Fibroblast of skin of left quadriceps (primary cell): Measurements from ENCODE around the gene RIPK3.
A peak's percentile ranks its signal among the peaks of the same experiment; 100 is the strongest.

Source experiments
- DNase-seq, 2 experiments: peaks; one replicate each; pipeline ENCODE4 v3.0.0-alpha.2; 2013; ENCODE audit warnings: low read depth in 2 of 2

The RIPK3 gene

GRCh38 chr14:24322672-24323071, 17.1 kb downstream of the RIPK3 start:
- no peak for DNase-seq

- no peak for DNase-seq
Observed at GRCh38 chr14:24321212-24321975, 18.4 kb downstream of the RIPK3 start.

- no peak for DNase-seq
Observed at GRCh38 chr14:24317141-24317928, 22.5 kb downstream of the RIPK3 start.

- DNase-seq = no peak
Observed at GRCh38 chr14:24316597-24316950, 23.2 kb downstream of the RIPK3 start.

- no peak for DNase-seq
Observed at GRCh38 chr14:24315807-24316596, 23.8 kb downstream of the RIPK3 start.

GRCh38 chr14:24315243-24315806, 24.5 kb downstream of the RIPK3 start:
- no peak for DNase-seq

- no peak for DNase-seq
Observed at GRCh38 chr14:24314377-24315193, 25.2 kb downstream of the RIPK3 start.

- no peak for DNase-seq
Observed at GRCh38 chr14:24313913-24314312, 25.9 kb downstream of the RIPK3 start.

- no peak for DNase-seq
Observed at GRCh38 chr14:24312736-24313507, 26.9 kb downstream of the RIPK3 start.

GRCh38 chr14:24311837-24312615, 27.8 kb downstream of the RIPK3 start:
- no peak for DNase-seq

GRCh38 chr14:24310646-24311604, 28.9 kb downstream of the RIPK3 start, which contains the start of gene LTB4R:
TSS of gene LTB4R (plus strand) at chr14:24311502. CDS start at chr14:24315652, 4,150 bp downstream.
- no peak for DNase-seq

GRCh38 chr14:24310265-24310645, 29.5 kb downstream of the RIPK3 start:
- DNase-seq = no peak

- DNase-seq = no peak
Observed at GRCh38 chr14:24309538-24310264, 30.1 kb downstream of the RIPK3 start, which contains the start of gene LTB4R2. TSS of gene LTB4R2 (plus strand) at chr14:24310140. CDS start at chr14:24310665, 525 bp downstream.

GRCh38 chr14:24308342-24309124, 31.3 kb downstream of the RIPK3 start:
- no peak for DNase-seq

- peak in 1 of 2 experiments; percentile 24 for DNase-seq
Observed at GRCh38 chr14:24307575-24308341, 32.0 kb downstream of the RIPK3 start, which contains the start of gene CIDEB. TSS of gene CIDEB (minus strand) at chr14:24307977. CDS start at chr14:24307858, 119 bp downstream.

- no peak for DNase-seq
Observed at GRCh38 chr14:24307156-24307574, 32.6 kb downstream of the RIPK3 start.
